HL-60/S4 (cell line): ENCODE measurements around the gene HDAC4.

Source experiments
- in situ Hi-C: fragments of 300-500 bp; cut with MboI; formaldehyde crosslinking; loops from 2 replicates; pipeline ENCODE4 v1.14.3; 2022; ENCODE audit warnings: low sequenced_read_pairs

The HDAC4 gene

GRCh38 chr2:239025951-239026461, 374.8 kb downstream of the HDAC4 start:
- in situ Hi-C loops = no loop called here

- in situ Hi-C loops = no loop called here
Observed at GRCh38 chr2:239025096-239025801, 375.6 kb downstream of the HDAC4 start.

GRCh38 chr2:239024226-239024625, 376.6 kb downstream of the HDAC4 start:
- in situ Hi-C loops = no loop called here

DNA sequence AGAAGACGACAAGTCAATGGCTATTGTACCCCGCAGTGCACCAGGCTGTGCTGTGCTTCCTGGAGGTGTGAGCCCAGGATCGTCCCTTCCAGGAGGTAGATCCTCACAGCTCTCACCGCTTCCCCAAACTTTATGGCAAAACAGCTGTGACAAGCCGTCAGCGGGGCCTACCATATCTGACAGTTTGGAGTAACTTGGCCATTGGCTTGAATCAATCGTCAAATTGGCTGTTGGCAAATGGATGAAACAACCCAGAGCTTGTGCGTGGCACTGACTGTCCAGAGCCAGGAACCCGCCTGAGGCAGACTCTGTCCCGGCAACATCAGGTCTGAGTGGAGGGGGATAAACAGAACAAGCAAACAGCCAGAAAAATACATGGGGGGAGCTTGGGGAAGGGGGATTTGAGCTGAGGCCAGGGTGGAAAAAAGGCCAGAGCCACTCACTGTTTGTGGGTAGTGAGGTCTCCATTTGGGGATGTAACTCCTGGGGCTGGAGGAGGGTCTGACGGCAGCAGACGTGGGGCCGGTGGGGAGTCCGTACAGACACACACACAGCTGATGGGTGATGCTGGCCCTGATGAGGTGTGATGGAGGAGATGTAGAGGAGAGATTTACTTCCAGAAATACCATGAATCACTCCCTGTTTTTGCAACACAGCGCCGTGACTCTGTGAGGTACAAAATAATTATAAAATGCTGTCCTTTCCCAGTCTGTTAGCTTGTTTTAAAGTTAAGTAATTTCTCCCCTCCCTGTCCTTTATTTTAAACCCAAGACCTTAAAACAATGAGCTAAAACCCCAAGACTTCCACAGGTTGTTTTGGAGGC, 378.2 kb downstream of the HDAC4 start:
- in situ Hi-C loops = no loop called here

DNA sequence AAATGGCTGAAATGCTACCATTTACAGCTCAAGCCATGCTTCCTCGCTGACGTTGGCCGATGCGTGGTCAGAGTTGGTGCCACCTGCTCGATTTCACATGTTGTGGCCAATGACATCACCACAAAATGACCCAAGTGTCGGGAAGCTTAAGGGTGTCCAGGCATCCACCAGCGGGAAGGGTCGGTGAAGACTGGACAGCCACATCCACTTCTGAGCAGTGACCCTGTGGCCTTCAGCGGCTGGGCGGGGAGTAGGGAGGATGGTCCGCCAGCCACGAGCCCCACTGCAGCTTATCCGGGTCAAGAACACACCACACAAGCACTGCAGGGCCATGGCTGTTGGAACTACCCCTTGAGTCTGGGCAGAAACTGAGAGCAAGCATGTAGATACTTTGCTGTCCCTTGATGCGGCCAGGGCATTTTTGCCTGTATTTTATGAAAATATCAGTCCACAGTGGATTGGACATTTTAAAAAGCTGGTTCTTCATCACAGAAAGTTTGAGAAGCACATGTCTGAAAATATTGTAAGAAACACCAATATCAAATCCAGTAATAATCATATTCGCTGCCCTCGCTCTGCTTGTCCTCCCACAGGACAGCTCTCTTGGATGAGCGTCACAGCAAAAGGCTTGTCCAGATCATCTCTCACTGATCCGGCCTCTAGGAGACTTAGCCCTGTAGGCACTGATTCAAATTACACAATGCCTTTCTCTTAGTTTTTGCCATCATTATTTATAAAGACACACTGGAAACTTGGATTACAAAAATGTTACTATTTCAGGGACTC, 379.0 kb downstream of the HDAC4 start:
- in situ Hi-C loops = no loop called here

DNA sequence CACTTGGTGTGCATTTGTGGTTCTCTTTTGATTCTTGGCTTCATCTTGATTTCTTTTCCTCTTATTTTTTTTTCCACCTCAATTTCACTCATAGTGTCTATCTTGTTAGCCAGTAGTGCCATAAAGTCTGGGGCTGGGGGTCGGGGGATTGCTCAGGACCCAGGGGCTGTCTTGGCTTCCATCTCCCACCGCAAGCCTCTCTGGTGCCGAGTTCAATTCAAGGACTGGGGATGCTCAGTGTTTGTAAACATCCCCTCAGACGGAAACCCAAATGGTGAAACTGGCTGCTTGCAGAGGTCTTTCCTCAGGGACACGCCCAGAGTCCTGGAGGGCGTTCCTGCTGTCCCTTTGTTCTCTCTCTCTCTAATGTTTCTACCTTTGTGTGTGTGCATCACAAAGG, 379.6 kb downstream of the HDAC4 start:
- in situ Hi-C loops = no loop called here

DNA sequence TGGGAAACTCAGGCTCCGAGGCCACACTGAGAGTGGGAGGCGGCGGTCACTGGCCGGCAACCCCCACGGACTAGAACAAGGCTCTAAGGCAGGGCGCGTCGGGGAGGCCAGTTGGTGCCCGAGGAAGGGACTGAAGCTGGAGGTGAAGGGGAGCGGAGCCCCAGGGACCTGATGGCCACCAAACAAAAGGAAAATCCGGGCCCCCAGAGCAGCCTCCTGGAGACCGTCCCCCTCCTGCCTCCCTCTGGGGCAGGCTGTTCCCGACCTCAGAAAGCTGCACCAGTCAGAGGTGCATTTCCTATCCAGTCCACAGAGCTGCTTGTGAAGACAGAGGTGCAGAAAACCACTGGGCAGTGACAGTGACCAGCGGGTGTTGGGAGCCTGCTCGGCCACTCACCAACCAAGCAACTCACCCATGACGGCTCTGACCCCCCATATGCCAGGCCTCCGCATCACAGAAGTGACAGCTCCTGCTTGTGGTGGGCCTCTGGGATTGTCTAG, 380.2 kb downstream of the HDAC4 start:
- in situ Hi-C loops = no loop called here

GRCh38 chr2:239019183-239019581, 381.6 kb downstream of the HDAC4 start:
- in situ Hi-C loops = no loop called here

- in situ Hi-C loops = no loop called here
Observed at GRCh38 chr2:239018271-239019182, 382.3 kb downstream of the HDAC4 start.

DNA sequence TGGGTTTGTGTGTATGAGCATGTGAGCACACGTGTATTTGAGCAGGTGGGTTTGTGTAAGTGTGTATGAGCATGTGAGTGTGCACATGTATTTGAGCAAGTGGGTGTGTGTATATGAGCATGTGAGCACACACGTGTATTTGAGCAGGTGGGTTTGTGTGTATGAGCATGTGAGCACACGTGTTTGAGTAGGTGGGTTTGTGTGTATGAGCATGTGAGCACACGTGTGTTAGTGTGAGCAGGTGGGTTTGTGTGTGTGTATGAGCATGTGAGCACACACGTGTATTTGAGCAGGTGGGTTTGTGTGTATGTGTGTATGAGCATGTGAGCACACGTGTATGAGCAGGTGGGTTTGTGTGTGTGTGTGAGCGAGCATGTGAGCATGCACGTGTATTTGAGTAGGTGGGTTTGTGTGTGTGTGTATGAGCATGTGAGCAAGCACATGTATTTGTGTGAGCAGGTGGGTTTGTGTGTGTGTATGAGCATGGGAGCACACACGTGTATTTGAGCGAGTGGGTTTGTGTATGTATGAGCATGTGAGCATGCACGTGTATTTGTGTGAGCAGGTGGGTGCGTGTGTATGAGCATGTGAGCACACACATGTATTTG, 383.2 kb downstream of the HDAC4 start:
- in situ Hi-C loops = no loop called here

- in situ Hi-C loops = no loop called here
Observed at GRCh38 chr2:239015901-239016675, 384.7 kb downstream of the HDAC4 start.

GRCh38 chr2:239015218-239015900, 385.5 kb downstream of the HDAC4 start:
- in situ Hi-C loops = no loop called here

GRCh38 chr2:239014458-239015217, 386.2 kb downstream of the HDAC4 start:
- in situ Hi-C loops = no loop called here

GRCh38 chr2:239013678-239013976, 387.2 kb downstream of the HDAC4 start:
- in situ Hi-C loops = no loop called here

DNA sequence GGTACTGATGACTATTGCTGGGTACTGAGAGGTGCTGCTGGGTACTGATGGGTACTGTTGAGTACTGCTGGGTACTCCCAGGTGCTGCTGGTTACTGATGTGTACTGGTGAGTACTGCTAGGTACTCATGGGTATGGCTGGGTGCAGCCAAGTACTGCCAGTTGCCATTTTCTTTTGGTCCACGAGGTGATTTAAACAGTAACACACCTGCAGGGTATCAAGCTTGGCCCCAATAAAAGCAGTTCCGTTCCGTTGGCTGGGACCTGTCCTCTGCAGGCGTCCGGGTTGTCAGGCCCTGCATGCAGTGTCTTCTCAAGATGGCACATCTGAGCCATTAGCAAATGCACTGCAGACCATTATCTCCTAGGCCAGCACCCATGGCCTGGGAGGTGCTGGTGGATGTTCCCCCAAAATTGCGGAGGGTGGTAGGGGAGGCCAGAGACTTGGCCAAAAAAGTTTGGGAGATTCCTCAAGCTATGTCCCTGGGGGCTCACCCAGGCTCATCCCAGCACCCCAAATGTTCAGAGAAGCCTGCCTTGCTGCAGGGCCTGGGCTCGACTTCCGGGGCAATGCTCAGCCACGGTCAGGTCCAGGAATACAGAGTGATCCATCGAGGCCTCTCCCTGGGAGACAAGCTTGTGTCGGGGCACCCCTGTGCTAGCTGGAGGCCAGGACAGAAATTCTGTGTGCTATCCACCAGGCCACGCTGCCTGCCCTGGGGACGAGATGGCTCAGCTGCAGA, 387.7 kb downstream of the HDAC4 start:
- in situ Hi-C loops = no loop called here

- in situ Hi-C loops = no loop called here
Observed at GRCh38 chr2:239012228-239012627, 388.6 kb downstream of the HDAC4 start.

DNA sequence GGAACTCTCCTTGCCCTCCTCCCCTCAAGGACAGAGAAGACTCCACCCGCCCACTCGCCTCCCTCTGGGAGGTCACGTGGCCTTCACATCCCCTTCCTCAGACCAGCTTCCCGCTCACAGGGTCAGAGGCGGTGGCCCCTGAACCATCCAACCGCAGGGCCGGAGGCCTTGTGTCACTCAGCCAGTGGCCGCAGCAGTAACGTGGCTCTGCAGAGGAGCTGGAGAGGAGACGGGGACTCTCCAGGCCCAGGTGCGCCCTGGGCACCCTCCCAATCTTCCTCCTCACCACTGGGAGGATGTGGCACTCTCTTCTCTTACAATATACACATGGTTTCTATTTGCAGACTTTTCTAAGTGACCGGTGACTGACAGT, 391.2 kb downstream of the HDAC4 start:
- in situ Hi-C loops = no loop called here
